ENCODE data around the gene ZNF486.
"Not testable (repeated sequence)": the region's sequence is repeated elsewhere in the genome, so short reads cannot be mapped to it uniquely, and the experiment has no call there.

Gene ZNF486

DNA sequence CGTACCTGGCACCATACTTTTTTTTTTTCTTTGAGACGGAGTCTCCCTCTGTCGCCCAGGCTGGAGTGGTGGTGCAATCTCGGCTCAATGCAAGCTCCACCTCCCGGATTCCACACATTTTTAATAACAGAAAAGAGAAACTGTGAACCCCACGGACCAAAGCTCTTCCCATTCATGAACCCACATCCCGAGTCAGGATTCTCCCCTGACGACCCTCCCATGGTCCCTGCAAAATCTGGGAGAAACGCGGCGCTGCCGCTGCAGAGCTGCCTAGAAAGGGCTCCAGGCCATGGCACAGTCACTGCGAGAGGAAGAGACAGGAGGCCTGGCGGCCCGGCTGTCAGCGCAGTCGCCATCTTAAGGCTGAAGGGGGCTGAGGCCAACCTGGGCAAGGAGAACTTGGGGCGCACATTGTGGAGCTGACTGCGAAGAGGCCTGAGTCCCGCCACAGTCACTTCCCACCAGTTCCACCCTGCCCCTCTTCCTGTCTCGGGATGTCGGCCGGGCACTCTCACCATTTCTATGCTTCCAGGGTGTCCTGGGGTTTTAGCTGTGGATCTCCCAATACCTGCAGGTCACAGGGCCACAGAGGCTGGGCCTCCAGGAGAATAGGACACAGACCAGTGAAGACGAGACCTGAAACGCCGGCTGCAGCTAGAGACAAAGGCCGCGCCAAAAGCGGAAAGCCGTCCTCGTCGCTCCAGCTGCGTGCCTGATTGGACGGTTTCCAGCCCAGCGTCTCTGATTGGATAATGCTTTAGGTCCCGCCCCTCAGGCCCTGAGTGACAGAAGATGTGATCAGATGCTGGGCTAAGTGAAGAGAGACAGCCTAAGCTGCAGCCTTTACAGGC lies 71.0 kb downstream of the ZNF486 start:
- DNase-seq: peak; percentile 93

DNA sequence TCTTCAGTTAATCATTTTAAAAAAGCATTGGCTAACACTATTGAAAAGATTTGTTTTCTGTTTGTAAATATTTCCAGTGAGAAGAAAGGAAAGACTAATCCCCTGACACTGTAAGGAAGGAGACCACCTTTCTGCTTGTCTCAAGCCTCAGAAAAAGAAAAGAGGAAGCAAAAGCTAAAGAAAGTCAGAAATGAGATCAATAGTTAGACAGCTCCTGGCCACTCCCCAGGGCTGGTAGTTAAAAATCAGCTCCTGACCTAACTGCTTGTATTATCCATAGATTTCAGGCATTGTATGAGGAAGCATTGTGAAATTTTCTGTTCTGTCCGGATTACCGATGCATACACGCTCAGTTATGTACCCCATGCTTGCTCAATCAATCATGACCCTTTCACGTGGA lies 76.6 kb downstream of the ZNF486 start:
- no peak for DNase-seq

DNA sequence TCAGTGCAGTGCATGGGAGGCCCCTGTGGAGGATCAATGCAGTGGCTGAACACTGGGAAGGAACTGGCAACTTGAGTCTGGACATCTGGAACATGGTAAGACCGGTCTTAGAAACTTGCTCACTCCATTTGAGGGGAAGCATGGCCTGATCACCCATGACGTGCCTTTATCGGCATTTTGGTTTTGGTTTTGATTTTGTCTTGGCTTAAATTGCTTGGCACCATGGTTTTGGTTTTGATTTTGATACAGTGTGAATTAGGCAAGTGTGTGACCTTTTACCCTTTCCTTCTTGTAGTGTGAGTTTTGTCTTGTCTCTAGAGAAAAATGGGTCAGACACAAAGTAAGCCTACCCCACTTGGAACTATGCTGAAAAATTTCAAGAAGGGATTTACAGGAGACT lies 77.3 kb downstream of the ZNF486 start:
- DNase-seq: peak; percentile 58

DNA sequence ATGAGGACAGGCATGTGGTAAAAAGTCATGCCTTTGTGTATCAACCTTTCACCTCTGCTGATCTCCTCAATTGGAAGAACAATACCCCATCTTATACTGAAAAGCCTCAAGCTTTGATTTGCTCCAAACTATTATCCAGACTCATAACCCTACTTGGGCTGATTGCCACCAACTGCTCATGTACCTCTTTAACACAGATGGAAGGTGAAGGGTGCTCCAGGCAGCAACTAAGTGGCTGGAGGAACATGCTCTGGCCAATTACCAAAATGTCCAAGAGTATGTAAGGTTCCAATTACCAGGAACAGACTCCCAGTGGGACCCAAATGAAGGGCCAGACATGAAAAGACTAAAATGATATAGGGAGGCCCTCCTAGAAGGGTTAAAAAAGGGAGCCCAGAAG lies 78.3 kb downstream of the ZNF486 start:
- no peak for DNase-seq

DNA sequence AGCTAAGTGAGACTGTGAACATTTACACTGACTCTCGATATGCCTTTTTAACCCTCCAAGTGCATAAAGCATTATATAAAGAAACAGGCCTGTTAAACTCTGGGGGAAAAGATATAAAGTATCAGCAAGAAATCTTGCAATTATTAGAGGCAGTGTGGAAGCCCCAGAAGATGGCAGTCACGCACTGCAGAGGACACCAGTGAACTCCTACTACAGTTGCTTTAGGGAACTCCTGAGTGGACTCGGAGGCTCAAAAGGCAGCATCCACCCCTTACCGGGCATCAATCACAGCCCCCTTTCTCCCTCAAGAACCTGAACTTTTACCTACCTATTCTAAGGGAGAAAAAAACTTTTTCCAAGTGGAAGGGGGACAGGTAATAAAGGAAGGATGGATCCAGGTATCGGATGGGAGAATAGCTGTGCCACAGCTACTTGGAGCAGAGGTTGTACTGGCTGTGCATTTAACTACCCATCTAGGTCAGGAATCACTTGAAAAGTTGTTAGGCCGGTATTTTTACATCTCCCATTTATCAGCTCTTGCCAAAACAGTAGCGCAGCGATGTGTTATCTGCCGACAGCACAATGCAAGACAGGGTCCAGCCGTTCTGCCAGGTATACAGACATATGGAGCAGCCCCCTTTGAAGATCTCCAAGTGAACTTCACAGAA lies 80.1 kb downstream of the ZNF486 start:
- peak; percentile 28 for DNase-seq

DNA sequence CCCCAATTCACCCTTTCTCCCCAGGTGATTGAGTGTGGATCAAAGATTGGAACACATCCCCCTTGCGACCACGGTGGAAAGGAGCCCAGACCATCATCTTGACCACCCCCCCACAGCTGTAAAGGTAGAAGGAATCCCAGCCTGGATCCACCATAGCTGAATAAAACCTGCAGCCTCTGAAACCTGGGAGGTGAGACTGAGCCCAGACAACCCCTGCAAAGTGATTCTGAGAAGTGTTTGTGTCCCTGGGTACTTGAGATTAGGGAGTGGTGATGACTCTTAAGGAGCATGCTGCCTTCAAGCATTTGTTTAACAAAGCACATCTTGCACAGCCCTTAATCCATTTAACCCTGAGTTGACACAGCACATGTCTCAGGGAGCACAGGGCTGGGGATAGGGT lies 81.2 kb downstream of the ZNF486 start:
- DNase-seq: not testable (repeated sequence)

All from CD4-positive, alpha-beta T cell treated with Interleukin-10 for 1 hour (primary cell).